ENCODE results near the gene CFD.

DNA sequence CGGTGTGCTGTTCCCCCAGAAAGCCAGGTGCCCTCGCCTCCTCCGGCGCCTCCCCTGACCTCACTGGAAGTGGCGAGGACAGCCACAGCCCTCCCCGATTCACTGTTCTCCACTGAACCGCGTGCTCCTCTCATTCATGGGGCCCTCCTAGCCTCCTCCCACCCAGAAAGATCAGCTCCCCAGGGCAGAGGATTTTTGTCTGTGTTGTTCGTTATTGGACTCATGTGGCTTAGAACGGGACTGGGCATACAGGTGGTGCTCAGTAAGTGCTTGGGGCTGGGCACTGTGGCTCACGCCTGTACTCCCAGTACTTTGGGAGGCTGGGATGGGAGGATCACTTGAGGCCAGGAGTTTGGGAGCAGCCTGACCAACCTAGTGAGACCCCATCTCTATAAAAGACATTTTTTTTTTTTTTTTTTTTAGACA is 14.9 kb upstream of the CFD start:
- TF ChIP-seq, protein P1, sequence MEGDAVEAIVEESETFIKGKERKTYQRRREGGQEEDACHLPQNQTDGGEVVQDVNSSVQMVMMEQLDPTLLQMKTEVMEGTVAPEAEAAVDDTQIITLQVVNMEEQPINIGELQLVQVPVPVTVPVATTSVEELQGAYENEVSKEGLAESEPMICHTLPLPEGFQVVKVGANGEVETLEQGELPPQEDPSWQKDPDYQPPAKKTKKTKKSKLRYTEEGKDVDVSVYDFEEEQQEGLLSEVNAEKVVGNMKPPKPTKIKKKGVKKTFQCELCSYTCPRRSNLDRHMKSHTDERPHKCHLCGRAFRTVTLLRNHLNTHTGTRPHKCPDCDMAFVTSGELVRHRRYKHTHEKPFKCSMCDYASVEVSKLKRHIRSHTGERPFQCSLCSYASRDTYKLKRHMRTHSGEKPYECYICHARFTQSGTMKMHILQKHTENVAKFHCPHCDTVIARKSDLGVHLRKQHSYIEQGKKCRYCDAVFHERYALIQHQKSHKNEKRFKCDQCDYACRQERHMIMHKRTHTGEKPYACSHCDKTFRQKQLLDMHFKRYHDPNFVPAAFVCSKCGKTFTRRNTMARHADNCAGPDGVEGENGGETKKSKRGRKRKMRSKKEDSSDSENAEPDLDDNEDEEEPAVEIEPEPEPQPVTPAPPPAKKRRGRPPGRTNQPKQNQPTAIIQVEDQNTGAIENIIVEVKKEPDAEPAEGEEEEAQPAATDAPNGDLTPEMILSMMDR (IDR thresholded peaks at IDR 0.05) = no peak
- TF ChIP-seq POLR2A (IDR thresholded peaks at IDR 0.05) (no peak), EP300 (IDR thresholded peaks at IDR 0.05) (no peak)

All from ovary (tissue), 3 donors.